Vagina (tissue), 2 donors: ENCODE measurements around the gene PCSK5. TPM values are rescaled to one million over a fixed set of nuclear protein-coding genes. Genes with fewer than 3 reads are reported as not detected.

ENCODE experiments used
- DNase-seq, 2 donors: peaks; one replicate each; pipeline ENCODE4 v3.0.0-alpha.2; 2017; ENCODE audit errors: extremely low spot score in 2 of 2
- H3K27ac ChIP-seq: fragments of 200-600 bp; sonication (generic); one replicate; pipeline ENCODE4 v1.5.1; 2019
- H3K27me3 ChIP-seq: fragments of 200-600 bp; sonication (generic); one replicate; pipeline ENCODE4 v1.5.1; 2019
- H3K36me3 ChIP-seq, 2 donors: fragments of 200-600 bp; sonication (generic); one replicate each; pipeline ENCODE4 v1.5.1; 2017 to 2019
- H3K4me1 ChIP-seq: fragments of 200-600 bp; sonication (generic); one replicate; pipeline ENCODE4 v1.5.1; 2019
- H3K4me3 ChIP-seq, 2 donors: fragments of 200-600 bp; sonication (generic); 1 replicate in 1 of 2; 2 replicates in 1 of 2; pipeline ENCODE4 v1.5.1; 2016 to 2019
- H3K9me3 ChIP-seq: fragments of 200-600 bp; sonication (generic); one replicate; pipeline ENCODE4 v1.5.1; 2019
- CTCF ChIP-seq, 3 experiments: fragments of 450-650 bp in 2 of 3; fragments of 200-600 bp in 1 of 3; sonication (generic) in 1 of 3; IDR thresholded peaks; one replicate each; pipeline ENCODE4 v1.5.1; 2017 to 2019; ENCODE audit warnings: antibody characterized with exemption in 3 of 3, mild to moderate bottlenecking in 2 of 3, moderate library complexity in 2 of 3
- POLR2A ChIP-seq, 2 donors: fragments of 450-650 bp; IDR thresholded peaks; one replicate each; pipeline ENCODE4 v1.6.1; 2017; ENCODE audit warnings: antibody characterized with exemption in 2 of 2, mild to moderate bottlenecking in 2 of 2, moderate library complexity in 2 of 2
- POLR2AphosphoS5 ChIP-seq, 2 donors: sonication (generic); formaldehyde crosslinking; IDR thresholded peaks; one replicate each; pipeline ENCODE4 v1.9.0; 2017; ENCODE audit warnings: antibody characterized with exemption in 2 of 2, mild to moderate bottlenecking in 2 of 2, low read depth in 1 of 2; ENCODE audit not compliant: insufficient read depth in 1 of 2
- intact Hi-C: fragments of 100-400 bp; cut with DNase I; formaldehyde crosslinking; loops from one replicate; pipeline ENCODE4 v1.15.1; 2023
- total RNA-seq: library from RNA; depleted of rRNA; stranded (reverse); fragments of >200 nt; gene quantifications from one replicate; pipeline ENCODE4 v1.2.3, GENCODE V29; 2016

PCSK5 gene
- total RNA-seq, 1 donor from 2014 or later = 22.6 TPM

GRCh38 chr9:76194896-76195295, 304.4 kb downstream of the PCSK5 start:
- peaks cover 0 to 15% of the 10 kb centered on the region in 2 donors for H3K36me3 ChIP-seq
- no peaks in the 10 kb centered on the region for H3K9me3 ChIP-seq
- no peaks in the 10 kb centered on the region for H3K27me3 ChIP-seq
- H3K4me3 ChIP-seq = no peak overlapping the region
- TF ChIP-seq POLR2A (IDR thresholded peaks at IDR 0.05) = no peak
- no peak for TF ChIP-seq POLR2AphosphoS5 (IDR thresholded peaks at IDR 0.05; ENCODE audit: insufficient read depth in 1 of 2, low read depth in 1 of 2)
- TF ChIP-seq CTCF (IDR thresholded peaks at IDR 0.05) = no peak
- no peaks in the 10 kb centered on the region for H3K4me1 ChIP-seq
- no peak overlapping the region for H3K27ac ChIP-seq
- no peak for DNase-seq
- intact Hi-C loops = no loop called here

GRCh38 chr9:76198336-76198735, 307.9 kb downstream of the PCSK5 start:
- H3K9me3 ChIP-seq = no peaks in the 10 kb centered on the region
- no peak for DNase-seq
- TF ChIP-seq POLR2A (IDR thresholded peaks at IDR 0.05) (no peak), CTCF (IDR thresholded peaks at IDR 0.05) (no peak), POLR2AphosphoS5 (IDR thresholded peaks at IDR 0.05; ENCODE audit: insufficient read depth in 1 of 2, low read depth in 1 of 2) (no peak)
- no peaks in the 10 kb centered on the region for H3K4me1 ChIP-seq
- H3K27me3 ChIP-seq = no peaks in the 10 kb centered on the region
- intact Hi-C loops = no loop called here
- H3K36me3 ChIP-seq = peaks cover 0 to 5% of the 10 kb centered on the region in 2 donors
- H3K27ac ChIP-seq = no peak overlapping the region
- H3K4me3 ChIP-seq = no peak overlapping the region

GRCh38 chr9:76200315-76200714, 309.8 kb downstream of the PCSK5 start:
- intact Hi-C loops = no loop called here
- Histone ChIP-seq H3K36me3 (no peaks in the 10 kb centered on the region), H3K27me3 (no peaks in the 10 kb centered on the region), H3K4me1 (no peaks in the 10 kb centered on the region), H3K27ac (no peak overlapping the region), H3K9me3 (no peaks in the 10 kb centered on the region), H3K4me3 (no peak overlapping the region)
- TF ChIP-seq POLR2AphosphoS5 (IDR thresholded peaks at IDR 0.05; ENCODE audit: insufficient read depth in 1 of 2, low read depth in 1 of 2) (no peak), CTCF (IDR thresholded peaks at IDR 0.05) (no peak), POLR2A (IDR thresholded peaks at IDR 0.05) (no peak)
- no peak for DNase-seq

GRCh38 chr9:76200745-76201144, 310.3 kb downstream of the PCSK5 start:
- intact Hi-C loops = no loop called here
- TF ChIP-seq POLR2A (IDR thresholded peaks at IDR 0.05) (no peak), CTCF (IDR thresholded peaks at IDR 0.05) (no peak), POLR2AphosphoS5 (IDR thresholded peaks at IDR 0.05; ENCODE audit: insufficient read depth in 1 of 2, low read depth in 1 of 2) (no peak)

GRCh38 chr9:76203373-76203772, 312.9 kb downstream of the PCSK5 start:
- Histone ChIP-seq H3K27me3 (no peaks in the 10 kb centered on the region), H3K27ac (no peak overlapping the region), H3K4me1 (no peaks in the 10 kb centered on the region), H3K9me3 (no peaks in the 10 kb centered on the region), H3K36me3 (no peaks in the 10 kb centered on the region), H3K4me3 (no peak overlapping the region)
- TF ChIP-seq POLR2AphosphoS5 (IDR thresholded peaks at IDR 0.05; ENCODE audit: insufficient read depth in 1 of 2, low read depth in 1 of 2) = no peak
- no peak for TF ChIP-seq CTCF (IDR thresholded peaks at IDR 0.05)
- no peak for TF ChIP-seq POLR2A (IDR thresholded peaks at IDR 0.05)
- DNase-seq = no peak
- intact Hi-C loops = no loop called here

More at GRCh38 chr9:76200745-76201144, 310.3 kb downstream of the PCSK5 start:
- Histone ChIP-seq H3K9me3 (no peaks in the 10 kb centered on the region), H3K4me3 (no peak overlapping the region), H3K4me1 (no peaks in the 10 kb centered on the region), H3K36me3 (no peaks in the 10 kb centered on the region), H3K27me3 (no peaks in the 10 kb centered on the region), H3K27ac (no peak overlapping the region)
- DNase-seq = no peak
